Measurements from ENCODE around the gene AP1B1. TPM values are rescaled to one million over a fixed set of nuclear protein-coding genes. Genes with fewer than 3 reads are reported as not detected.

Gene AP1B1
- total RNA-seq, 1 experiment from 2014 or later: 77.9 TPM

DNA sequence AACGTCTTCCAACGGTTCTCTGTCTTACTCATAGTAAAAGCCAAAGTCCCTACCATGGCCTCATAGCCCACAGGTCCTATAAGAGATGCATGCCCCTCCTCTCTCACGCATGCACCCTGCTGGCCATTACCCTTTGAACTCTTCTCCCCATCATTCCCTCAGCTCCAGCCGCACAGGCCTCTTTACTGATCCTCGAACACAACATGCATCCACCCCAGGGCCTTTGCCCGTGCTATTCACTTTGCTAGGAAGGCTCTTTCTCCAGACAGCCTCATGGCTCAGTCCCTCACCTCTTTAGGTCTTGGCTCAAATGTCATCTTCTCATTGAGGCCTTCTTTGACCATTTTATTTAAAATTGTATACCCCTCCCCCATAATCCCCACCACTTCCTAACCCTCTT lies 7.5 kb downstream of the AP1B1 start:
- Mint-ChIP-seq H3K27ac (no peak overlapping the region), H3K4me1 (0 out of 2 replicates have a peak, but pooled peaks cover 3% of the 10 kb centered on the region), H3K36me3 (peaks cover 9% of the 10 kb centered on the region), H3K27me3 (ENCODE audit: low read depth) (no peaks in the 10 kb centered on the region), H3K9me3 (no peaks in the 10 kb centered on the region), H3K4me3 (no peak overlapping the region)
- ChIA-PET CTCF (no interaction called here), POLR2A (no interaction called here)
- no peak for TF ChIP-seq ZNF138 (CRISPR knock-in tag; conservative IDR thresholded peaks at IDR 0.05)
- TF ChIP-seq, protein P1, sequence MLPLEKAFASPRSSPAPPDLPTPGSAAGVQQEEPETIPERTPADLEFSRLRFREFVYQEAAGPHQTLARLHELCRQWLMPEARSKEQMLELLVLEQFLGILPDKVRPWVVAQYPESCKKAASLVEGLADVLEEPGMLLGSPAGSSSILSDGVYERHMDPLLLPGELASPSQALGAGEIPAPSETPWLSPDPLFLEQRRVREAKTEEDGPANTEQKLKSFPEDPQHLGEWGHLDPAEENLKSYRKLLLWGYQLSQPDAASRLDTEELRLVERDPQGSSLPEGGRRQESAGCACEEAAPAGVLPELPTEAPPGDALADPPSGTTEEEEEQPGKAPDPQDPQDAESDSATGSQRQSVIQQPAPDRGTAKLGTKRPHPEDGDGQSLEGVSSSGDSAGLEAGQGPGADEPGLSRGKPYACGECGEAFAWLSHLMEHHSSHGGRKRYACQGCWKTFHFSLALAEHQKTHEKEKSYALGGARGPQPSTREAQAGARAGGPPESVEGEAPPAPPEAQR (CRISPR knock-in tag; IDR thresholded peaks at IDR 0.05): no peak
- TF ChIP-seq, protein P2, sequence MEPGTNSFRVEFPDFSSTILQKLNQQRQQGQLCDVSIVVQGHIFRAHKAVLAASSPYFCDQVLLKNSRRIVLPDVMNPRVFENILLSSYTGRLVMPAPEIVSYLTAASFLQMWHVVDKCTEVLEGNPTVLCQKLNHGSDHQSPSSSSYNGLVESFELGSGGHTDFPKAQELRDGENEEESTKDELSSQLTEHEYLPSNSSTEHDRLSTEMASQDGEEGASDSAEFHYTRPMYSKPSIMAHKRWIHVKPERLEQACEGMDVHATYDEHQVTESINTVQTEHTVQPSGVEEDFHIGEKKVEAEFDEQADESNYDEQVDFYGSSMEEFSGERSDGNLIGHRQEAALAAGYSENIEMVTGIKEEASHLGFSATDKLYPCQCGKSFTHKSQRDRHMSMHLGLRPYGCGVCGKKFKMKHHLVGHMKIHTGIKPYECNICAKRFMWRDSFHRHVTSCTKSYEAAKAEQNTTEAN (CRISPR knock-in tag; IDR thresholded peaks at IDR 0.05): no peak
- TF ChIP-seq RELA (CRISPR knock-in tag; IDR thresholded peaks at IDR 0.05; ENCODE audit: borderline replicate concordance): no peak
- ATAC-seq (no peak), DNase-seq (ENCODE audit: low spot score) (no peak)

DNA sequence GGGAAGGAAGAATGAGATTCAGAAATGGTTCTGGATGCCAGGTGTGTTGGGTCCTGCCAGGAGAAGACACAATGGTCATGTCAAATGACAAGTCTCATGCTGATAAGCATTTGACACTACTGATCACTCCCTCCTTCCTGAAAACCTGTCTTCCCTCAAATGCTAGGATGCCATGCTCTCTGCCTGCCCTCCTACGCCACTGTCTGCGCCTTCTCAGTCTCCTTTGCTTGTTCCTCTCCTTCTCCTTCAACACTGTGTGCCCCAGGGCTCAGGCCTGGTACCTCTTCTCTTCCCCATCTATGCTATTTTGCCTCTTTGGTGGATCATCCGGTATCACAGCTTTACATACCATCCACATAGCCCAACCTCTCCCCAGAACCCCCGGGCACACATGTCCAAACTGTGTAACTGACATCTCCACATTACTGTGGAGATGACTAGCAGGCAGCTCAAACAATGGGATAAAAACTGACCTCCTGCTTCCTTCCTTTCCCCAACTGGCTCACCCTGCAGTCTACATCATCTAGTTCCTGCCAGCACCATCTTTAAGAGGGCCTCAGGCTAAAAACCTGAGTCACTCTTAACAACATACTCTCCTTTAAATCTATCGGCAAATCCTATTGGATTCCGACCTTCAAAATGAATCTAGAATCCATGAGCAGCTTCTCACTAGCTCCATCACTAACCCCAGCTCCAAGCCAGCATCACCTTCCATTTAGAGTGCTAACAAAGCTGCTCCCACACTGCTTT lies 8.2 kb downstream of the AP1B1 start:
- Mint-ChIP-seq H3K9me3 (no peaks in the 10 kb centered on the region), H3K4me3 (no peak overlapping the region), H3K27me3 (ENCODE audit: low read depth) (no peaks in the 10 kb centered on the region), H3K27ac (peak overlapping the region; percentile 15; the same call in 1 of the 2 replicates), H3K4me1 (0 out of 2 replicates have a peak, but pooled peaks cover 3% of the 10 kb centered on the region), H3K36me3 (peaks cover 16% of the 10 kb centered on the region)
- POLR2A ChIA-PET: interaction anchor here (0.6 kb wide), 1 partner anchor 274 kb away, joined by 3 read pairs; no protein-coding TSS in a partner anchor
- no peak for ATAC-seq
- DNase-seq (ENCODE audit: low spot score): no peak
- TF ChIP-seq SMAD3 (CRISPR knock-in tag; IDR thresholded peaks at IDR 0.05; ENCODE audit: borderline replicate concordance) (no peak), CBFB (CRISPR knock-in tag; IDR thresholded peaks at IDR 0.05; ENCODE audit: low read depth) (no peak), TCF7 (CRISPR knock-in tag; IDR thresholded peaks at IDR 0.05; ENCODE audit: low read depth) (no peak)
- TF ChIP-seq, protein P3, sequence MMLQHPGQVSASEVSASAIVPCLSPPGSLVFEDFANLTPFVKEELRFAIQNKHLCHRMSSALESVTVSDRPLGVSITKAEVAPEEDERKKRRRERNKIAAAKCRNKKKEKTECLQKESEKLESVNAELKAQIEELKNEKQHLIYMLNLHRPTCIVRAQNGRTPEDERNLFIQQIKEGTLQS (CRISPR knock-in tag; conservative IDR thresholded peaks at IDR 0.05): no peak
- TF ChIP-seq, protein P4, sequence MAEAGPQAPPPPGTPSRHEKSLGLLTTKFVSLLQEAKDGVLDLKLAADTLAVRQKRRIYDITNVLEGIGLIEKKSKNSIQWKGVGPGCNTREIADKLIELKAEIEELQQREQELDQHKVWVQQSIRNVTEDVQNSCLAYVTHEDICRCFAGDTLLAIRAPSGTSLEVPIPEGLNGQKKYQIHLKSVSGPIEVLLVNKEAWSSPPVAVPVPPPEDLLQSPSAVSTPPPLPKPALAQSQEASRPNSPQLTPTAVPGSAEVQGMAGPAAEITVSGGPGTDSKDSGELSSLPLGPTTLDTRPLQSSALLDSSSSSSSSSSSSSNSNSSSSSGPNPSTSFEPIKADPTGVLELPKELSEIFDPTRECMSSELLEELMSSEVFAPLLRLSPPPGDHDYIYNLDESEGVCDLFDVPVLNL (CRISPR knock-in tag; IDR thresholded peaks at IDR 0.05; ENCODE audit: borderline replicate concordance, low read depth): no peak
- CTCF ChIA-PET: no interaction called here

DNA sequence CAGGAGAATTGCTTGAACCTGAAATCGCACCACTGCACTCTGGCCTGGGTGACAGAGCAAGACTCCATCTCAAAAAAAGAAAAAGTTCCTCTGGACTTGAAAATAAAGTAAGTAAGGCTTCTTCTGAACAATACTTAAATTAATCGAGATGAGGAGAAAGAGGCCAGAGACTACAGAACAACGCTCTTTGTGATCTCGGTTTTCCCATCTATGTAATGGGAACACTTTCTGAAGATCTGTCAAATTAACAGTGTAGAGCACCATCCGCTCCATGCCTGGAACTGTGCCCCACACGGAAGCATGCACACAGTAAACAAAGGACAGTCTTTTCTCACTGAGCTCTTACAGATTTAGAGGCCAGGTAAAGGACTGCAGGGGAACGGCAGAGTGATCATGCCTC lies 9.1 kb downstream of the AP1B1 start:
- Mint-ChIP-seq H3K4me3 (no peak overlapping the region), H3K27me3 (ENCODE audit: low read depth) (no peaks in the 10 kb centered on the region), H3K27ac (peak overlapping the region; percentile 49; the same call in 1 of the 2 replicates), H3K9me3 (no peaks in the 10 kb centered on the region), H3K36me3 (peaks cover 16% of the 10 kb centered on the region), H3K4me1 (0 out of 2 replicates have a peak, but pooled peaks cover 3% of the 10 kb centered on the region)
- POLR2A ChIA-PET: no interaction called here
- CTCF ChIA-PET: no interaction called here
- DNase-seq (ENCODE audit: low spot score): no peak
- no peak for ATAC-seq
- TF ChIP-seq, protein P5, sequence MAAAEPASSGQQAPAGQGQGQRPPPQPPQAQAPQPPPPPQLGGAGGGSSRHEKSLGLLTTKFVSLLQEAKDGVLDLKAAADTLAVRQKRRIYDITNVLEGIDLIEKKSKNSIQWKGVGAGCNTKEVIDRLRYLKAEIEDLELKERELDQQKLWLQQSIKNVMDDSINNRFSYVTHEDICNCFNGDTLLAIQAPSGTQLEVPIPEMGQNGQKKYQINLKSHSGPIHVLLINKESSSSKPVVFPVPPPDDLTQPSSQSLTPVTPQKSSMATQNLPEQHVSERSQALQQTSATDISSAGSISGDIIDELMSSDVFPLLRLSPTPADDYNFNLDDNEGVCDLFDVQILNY (CRISPR knock-in tag; IDR thresholded peaks at IDR 0.05): no peak
- no peak for TF ChIP-seq TEAD4 (CRISPR knock-in tag; IDR thresholded peaks at IDR 0.05)
- no peak for TF ChIP-seq ZNF416 (CRISPR knock-in tag; IDR thresholded peaks at IDR 0.05)
- no peak for TF ChIP-seq CBFB (CRISPR knock-in tag; IDR thresholded peaks at IDR 0.05; ENCODE audit: low read depth)
- TF ChIP-seq CREM (CRISPR knock-in tag; IDR thresholded peaks at IDR 0.05): no peak
- TF ChIP-seq, protein P4 (CRISPR knock-in tag; IDR thresholded peaks at IDR 0.05; ENCODE audit: borderline replicate concordance, low read depth): no peak
- TF ChIP-seq ZNF121 (CRISPR knock-in tag; IDR thresholded peaks at IDR 0.05): no peak
- TF ChIP-seq HMGA2 (CRISPR knock-in tag; IDR thresholded peaks at IDR 0.05): no peak
- TF ChIP-seq, protein P6, sequence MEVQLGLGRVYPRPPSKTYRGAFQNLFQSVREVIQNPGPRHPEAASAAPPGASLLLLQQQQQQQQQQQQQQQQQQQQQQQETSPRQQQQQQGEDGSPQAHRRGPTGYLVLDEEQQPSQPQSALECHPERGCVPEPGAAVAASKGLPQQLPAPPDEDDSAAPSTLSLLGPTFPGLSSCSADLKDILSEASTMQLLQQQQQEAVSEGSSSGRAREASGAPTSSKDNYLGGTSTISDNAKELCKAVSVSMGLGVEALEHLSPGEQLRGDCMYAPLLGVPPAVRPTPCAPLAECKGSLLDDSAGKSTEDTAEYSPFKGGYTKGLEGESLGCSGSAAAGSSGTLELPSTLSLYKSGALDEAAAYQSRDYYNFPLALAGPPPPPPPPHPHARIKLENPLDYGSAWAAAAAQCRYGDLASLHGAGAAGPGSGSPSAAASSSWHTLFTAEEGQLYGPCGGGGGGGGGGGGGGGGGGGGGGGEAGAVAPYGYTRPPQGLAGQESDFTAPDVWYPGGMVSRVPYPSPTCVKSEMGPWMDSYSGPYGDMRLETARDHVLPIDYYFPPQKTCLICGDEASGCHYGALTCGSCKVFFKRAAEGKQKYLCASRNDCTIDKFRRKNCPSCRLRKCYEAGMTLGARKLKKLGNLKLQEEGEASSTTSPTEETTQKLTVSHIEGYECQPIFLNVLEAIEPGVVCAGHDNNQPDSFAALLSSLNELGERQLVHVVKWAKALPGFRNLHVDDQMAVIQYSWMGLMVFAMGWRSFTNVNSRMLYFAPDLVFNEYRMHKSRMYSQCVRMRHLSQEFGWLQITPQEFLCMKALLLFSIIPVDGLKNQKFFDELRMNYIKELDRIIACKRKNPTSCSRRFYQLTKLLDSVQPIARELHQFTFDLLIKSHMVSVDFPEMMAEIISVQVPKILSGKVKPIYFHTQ (CRISPR knock-in tag; IDR thresholded peaks at IDR 0.05): no peak
- no peak for TF ChIP-seq TCF7 (CRISPR knock-in tag; IDR thresholded peaks at IDR 0.05; ENCODE audit: low read depth)
- TF ChIP-seq NR2C2 (CRISPR knock-in tag; IDR thresholded peaks at IDR 0.05): no peak
- no peak for TF ChIP-seq ZNF263 (CRISPR knock-in tag; IDR thresholded peaks at IDR 0.05; ENCODE audit: low read depth)
- TF ChIP-seq NFE2L1 (CRISPR knock-in tag; IDR thresholded peaks at IDR 0.05): no peak
